ENCODE measurements around the gene DAG1. TPM values are rescaled to one million over a fixed set of nuclear protein-coding genes. Genes with fewer than 3 reads are reported as not detected.

DAG1 gene
- total RNA-seq, 1 donor from 2014 or later: 144 TPM

Other genes starting within 250 kb of the DAG1 start
- gene C3orf62, start 193.0 kb upstream of the DAG1 start, total RNA-seq: 3.0 TPM
- 37.3 TPM for gene USP4, start 130.2 kb upstream of the DAG1 start, total RNA-seq
- 113 TPM for gene GPX1, start 111.9 kb upstream of the DAG1 start, total RNA-seq
- 266 TPM for gene RHOA, start 58.3 kb upstream of the DAG1 start, total RNA-seq
- gene TCTA, start 57.8 kb upstream of the DAG1 start, total RNA-seq: 14.9 TPM
- 30.5 TPM for gene AMT, start 47.8 kb upstream of the DAG1 start, total RNA-seq
- 16.8 TPM for gene NICN1, start 40.9 kb upstream of the DAG1 start, total RNA-seq
- gene BSN, start 84.2 kb downstream of the DAG1 start, total RNA-seq: 0.30 TPM
- 113 TPM for gene APEH, start 204.1 kb downstream of the DAG1 start, total RNA-seq
- 6.6 TPM for gene MST1, start 219.2 kb downstream of the DAG1 start, total RNA-seq
- 45.3 TPM for gene RNF123, start 219.3 kb downstream of the DAG1 start, total RNA-seq
- gene AMIGO3, start 249.4 kb downstream of the DAG1 start, total RNA-seq: not detected

All from left ventricle myocardium superior (tissue), 1 donor.